GM12873 (cell line): ENCODE data around the gene ZNF154.

Experiments used
- CTCF ChIP-seq: IDR thresholded peaks from 2 replicates; pipeline ENCODE4 v1.5.1; 2012; ENCODE audit warnings: low read depth, mild to moderate bottlenecking, moderate library complexity, low read length, control low read depth; ENCODE audit not compliant: insufficient read depth; ENCODE audit errors: missing control alignments

Gene ZNF154

GRCh38 chr19:57708641-57709361 is at the start of gene ZNF154:
ZNF154 (minus strand) TSS chr19:57709204; CDS start chr19:57708971, 233 bp downstream.
- no peak for TF ChIP-seq CTCF

- no peak for TF ChIP-seq CTCF
Measured at GRCh38 chr19:57757941-57758340, 48.9 kb upstream of the ZNF154 start.

GRCh38 chr19:57755031-57755430 is 46.0 kb upstream of the ZNF154 start:
- no peak for TF ChIP-seq CTCF

GRCh38 chr19:57754091-57754673 is 45.2 kb upstream of the ZNF154 start:
- TF ChIP-seq CTCF: no peak

GRCh38 chr19:57748029-57748428 is 39.0 kb upstream of the ZNF154 start:
- TF ChIP-seq CTCF: no peak

- TF ChIP-seq CTCF: no peak
Measured at GRCh38 chr19:57747472-57747807, 38.4 kb upstream of the ZNF154 start.

GRCh38 chr19:57746580-57747471 is 37.8 kb upstream of the ZNF154 start, which contains the start of gene ZNF776:
ZNF776 (plus strand) TSS chr19:57746815; CDS start chr19:57747059, 244 bp downstream.
- TF ChIP-seq CTCF: no peak
